ENCODE results near the gene PYGM. TPM values are rescaled to one million over a fixed set of nuclear protein-coding genes. Genes with fewer than 3 reads are reported as not detected.
A peak's percentile ranks its signal among the peaks of the same experiment; 100 is the strongest.
"Not testable (repeated sequence)": the region's sequence is repeated elsewhere in the genome, so short reads cannot be mapped to it uniquely, and the experiment has no call there.

The PYGM gene
- total RNA-seq, 2 donors from 2014 or later: 19.3 to 43.2 TPM

GRCh38 chr11:64712430-64713015, 47.3 kb downstream of the PYGM start:
- DNase-seq (ENCODE audit: low spot score): no peak
- intact Hi-C loops (cut with DNase I): no loop called here

- intact Hi-C loops (cut with DNase I): no loop called here
These were observed 47.8 kb downstream of the PYGM start for GRCh38 chr11:64711956-64712362.

GRCh38 chr11:64711138-64711955, 48.4 kb downstream of the PYGM start:
- no peak for DNase-seq (ENCODE audit: low spot score)
- intact Hi-C loops (cut with DNase I): no loop called here

More at GRCh38 chr11:64711956-64712362, 47.8 kb downstream of the PYGM start:
- no peak for DNase-seq (ENCODE audit: low spot score)

GRCh38 chr11:64710418-64711137, 49.2 kb downstream of the PYGM start:
- intact Hi-C loops (cut with DNase I): no loop called here
- no peak for DNase-seq (ENCODE audit: low spot score)

- intact Hi-C loops (cut with DNase I): no loop called here
- no peak for DNase-seq (ENCODE audit: low spot score)
These were observed 54.3 kb downstream of the PYGM start for GRCh38 chr11:64705501-64705900.

- intact Hi-C loops (cut with DNase I): no loop called here
- DNase-seq (ENCODE audit: low spot score): no peak
These were observed 56.7 kb downstream of the PYGM start for GRCh38 chr11:64703048-64703447.

- not testable (repeated sequence) for DNase-seq (ENCODE audit: low spot score)
These were observed 57.8 kb downstream of the PYGM start for GRCh38 chr11:64701956-64702355.

GRCh38 chr11:64698427-64698826, 61.3 kb downstream of the PYGM start:
- intact Hi-C loops (cut with DNase I): no loop called here
- peak; percentile 67 for DNase-seq (ENCODE audit: low spot score)

More at GRCh38 chr11:64701956-64702355, 57.8 kb downstream of the PYGM start:
- intact Hi-C loops (cut with DNase I): not testable (repeated sequence)

- intact Hi-C loops (cut with DNase I): no loop called here
- peak; percentile 55 for DNase-seq (ENCODE audit: low spot score)
These were observed 62.0 kb downstream of the PYGM start for GRCh38 chr11:64697663-64698375.

Other genes with a start within 250 kb of the PYGM start
- under 1 TPM; 0.28 to 0.29 TPM for gene SLC22A11, start 204.0 kb downstream of the PYGM start, total RNA-seq
- not detected for gene SLC22A12, start 168.8 kb downstream of the PYGM start, total RNA-seq
- gene NRXN2, start 36.8 kb downstream of the PYGM start, total RNA-seq: 1 to 10 TPM; 7.9 to 8.8 TPM
- gene RASGRP2, start 15.8 kb downstream of the PYGM start, total RNA-seq: 10 to 100 TPM; 41.3 to 49.6 TPM
- gene SF1, start 18.6 kb upstream of the PYGM start, total RNA-seq: 100 to 1,000 TPM; 181 to 189 TPM
- 10 to 100 TPM; 13.2 to 14.7 TPM for gene MAP4K2, start 43.2 kb upstream of the PYGM start, total RNA-seq
- gene MEN1, start 50.6 kb upstream of the PYGM start, total RNA-seq: 1 to 10 TPM; 9.2 to 9.4 TPM
- under 1 TPM; 0.37 to 0.38 TPM for gene CDC42BPG, start 84.7 kb upstream of the PYGM start, total RNA-seq
- gene EHD1, start 118.6 kb upstream of the PYGM start, total RNA-seq: 100 to 1,000 TPM; 135 to 164 TPM
- 10 to 100 TPM; 12.3 to 14.9 TPM for gene ATG2A, start 157.2 kb upstream of the PYGM start, total RNA-seq
- gene PPP2R5B, start 164.7 kb upstream of the PYGM start, total RNA-seq: 10 to 100 TPM; 17.5 to 30.7 TPM
- gene GPHA2, start 175.9 kb upstream of the PYGM start, total RNA-seq: not detected
- not detected for gene MAJIN, start 212.1 kb upstream of the PYGM start, total RNA-seq
- 1 to 10 TPM; 1.7 to 1.8 TPM for gene BATF2, start 237.0 kb upstream of the PYGM start, total RNA-seq